ENCODE measurements around the gene MCM8. TPM values are rescaled to one million over a fixed set of nuclear protein-coding genes. Genes with fewer than 3 reads are reported as not detected.

MCM8 gene
- total and polyA plus RNA-seq, 2 experiments from 2014 or later = 1.5 to 7.7 TPM

DNA sequence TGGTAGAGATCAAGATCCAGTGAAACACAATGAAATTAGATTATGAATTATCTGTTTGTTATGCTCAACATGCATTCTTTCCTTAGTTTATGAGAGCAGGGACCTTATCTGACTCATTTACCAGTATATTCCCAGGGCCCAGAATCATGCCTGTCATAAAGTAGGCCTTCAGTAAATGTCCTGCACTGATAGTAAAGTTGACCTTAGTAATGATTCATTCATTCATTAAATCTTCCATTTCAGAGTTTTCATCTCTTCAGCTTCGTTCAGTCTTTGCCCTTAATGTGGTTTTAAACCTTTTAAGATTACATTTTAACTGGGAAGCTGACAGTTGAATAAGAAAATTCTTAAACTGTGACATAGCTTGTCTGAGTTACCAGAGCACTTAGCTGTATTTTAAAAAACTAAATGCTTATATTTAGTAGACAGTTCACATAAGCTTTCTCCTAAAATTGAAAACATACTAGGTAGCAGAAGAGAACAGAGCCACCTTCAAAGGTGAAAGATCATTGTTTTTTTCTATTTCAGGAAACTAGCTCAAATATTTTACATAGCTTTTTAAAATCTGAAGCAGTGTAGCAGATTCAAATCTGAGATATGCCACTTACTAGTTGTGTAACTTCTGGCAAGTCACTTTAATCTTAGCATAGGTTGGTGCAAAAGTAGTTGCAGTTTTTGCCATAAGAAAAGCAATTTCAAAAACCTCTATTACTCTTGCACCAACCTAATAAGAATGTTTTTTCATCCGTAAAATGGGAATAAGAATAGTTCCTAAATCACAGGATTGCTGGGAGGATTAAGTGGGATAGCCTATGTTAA is 41.4 kb downstream of the MCM8 start:
- H4K20me1 ChIP-seq (ENCODE audit: insufficient read depth) = no peaks in the 10 kb centered on the region
- H3K27ac ChIP-seq = peak overlapping the region; percentile 44
- H3K9ac ChIP-seq = peak overlapping the region; percentile 3; the same call in 1 of the 2 replicates
- H3K27me3 ChIP-seq (replicated peaks; ENCODE audit: insufficient read depth) = no peaks in the 10 kb centered on the region
- in situ Hi-C loops (cut with MboI) = no loop called here
- WGBS, 2 experiments (ENCODE audit: low coverage in 1 of 2, low lambda C conversion rate in 2 of 2, missing lambda C conversion rate in 2 of 2) = 50% methylated on average over 2 of the region's 2 CpGs
- H3K9me2 ChIP-seq (ENCODE audit: insufficient read depth) = no peaks in the 10 kb centered on the region
- TF ChIP-seq EZH2phosphoT487 (IDR thresholded peaks at IDR 0.05; ENCODE audit: insufficient read depth, low read depth) (no peak), EZH2 (IDR thresholded peaks at IDR 0.05; ENCODE audit: insufficient read depth, poor library complexity, severe bottlenecking) (no peak)
- DNase-seq = peak; percentile 67
- H3K4me2 ChIP-seq (ENCODE audit: unreplicated experiment) = no peak overlapping the region
- H3K36me3 ChIP-seq (ENCODE audit: low read depth) = no peaks in the 10 kb centered on the region
- H3K79me2 ChIP-seq (ENCODE audit: insufficient read depth) = no peaks in the 10 kb centered on the region
- no peaks in the 10 kb centered on the region for H3K9me3 ChIP-seq (ENCODE audit: low read depth)
- no peak overlapping the region for H3K4me3 ChIP-seq
- peaks cover 17% of the 10 kb centered on the region for H3K4me1 ChIP-seq (ENCODE audit: insufficient read depth)
- peak overlapping the region; percentile 10; the same call in 1 of the 2 replicates for H2AFZ ChIP-seq
- H3F3A ChIP-seq (ENCODE audit: insufficient read depth) = peaks cover 14% of the 10 kb centered on the region

DNA sequence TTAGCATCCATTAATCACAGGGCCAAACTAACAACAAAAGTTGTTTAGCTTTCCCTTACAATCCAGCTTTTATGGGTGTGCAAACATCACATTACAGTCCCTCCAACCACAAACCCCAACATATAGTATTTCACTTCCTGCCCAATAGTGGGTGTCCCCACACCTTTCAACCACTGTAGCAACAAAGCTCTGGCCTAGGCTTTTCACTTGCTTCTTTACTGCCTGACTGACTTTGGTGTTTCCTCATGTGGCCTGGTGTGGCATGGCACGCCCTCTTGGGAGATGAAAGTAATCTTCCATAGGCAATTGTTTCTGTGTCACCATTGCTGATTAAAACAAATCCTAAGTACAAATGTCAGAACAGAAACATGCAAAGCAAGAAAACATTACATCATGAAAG is 46.3 kb downstream of the MCM8 start:
- no peaks in the 10 kb centered on the region for H3K9me3 ChIP-seq (ENCODE audit: low read depth)
- H3K36me3 ChIP-seq (ENCODE audit: low read depth) = no peaks in the 10 kb centered on the region
- no peaks in the 10 kb centered on the region for H3K27me3 ChIP-seq (replicated peaks; ENCODE audit: insufficient read depth)
- H3F3A ChIP-seq (ENCODE audit: insufficient read depth) = peaks cover 4% of the 10 kb centered on the region; the same call in 1 of the 2 replicates
- H3K79me2 ChIP-seq (ENCODE audit: insufficient read depth) = no peaks in the 10 kb centered on the region
- TF ChIP-seq EZH2 (IDR thresholded peaks at IDR 0.05; ENCODE audit: insufficient read depth, poor library complexity, severe bottlenecking) = no peak
- TF ChIP-seq EZH2phosphoT487 (IDR thresholded peaks at IDR 0.05; ENCODE audit: insufficient read depth, low read depth) = no peak
- no peak for DNase-seq
- H3K9ac ChIP-seq = no peak overlapping the region
- no peaks in the 10 kb centered on the region for H4K20me1 ChIP-seq (ENCODE audit: insufficient read depth)
- 97 to 100% methylated on average over 1 of the region's 1 CpG for WGBS, 2 experiments (ENCODE audit: low coverage in 1 of 2, low lambda C conversion rate in 2 of 2, missing lambda C conversion rate in 2 of 2)
- H3K27ac ChIP-seq = no peak overlapping the region
- no peak overlapping the region for H3K4me2 ChIP-seq (ENCODE audit: unreplicated experiment)
- in situ Hi-C loops (cut with MboI) = no loop called here
- no peaks in the 10 kb centered on the region for H3K9me2 ChIP-seq (ENCODE audit: insufficient read depth)
- H2AFZ ChIP-seq = no peak overlapping the region
- peaks cover 10% of the 10 kb centered on the region for H3K4me1 ChIP-seq (ENCODE audit: insufficient read depth)
- no peak overlapping the region for H3K4me3 ChIP-seq

DNA sequence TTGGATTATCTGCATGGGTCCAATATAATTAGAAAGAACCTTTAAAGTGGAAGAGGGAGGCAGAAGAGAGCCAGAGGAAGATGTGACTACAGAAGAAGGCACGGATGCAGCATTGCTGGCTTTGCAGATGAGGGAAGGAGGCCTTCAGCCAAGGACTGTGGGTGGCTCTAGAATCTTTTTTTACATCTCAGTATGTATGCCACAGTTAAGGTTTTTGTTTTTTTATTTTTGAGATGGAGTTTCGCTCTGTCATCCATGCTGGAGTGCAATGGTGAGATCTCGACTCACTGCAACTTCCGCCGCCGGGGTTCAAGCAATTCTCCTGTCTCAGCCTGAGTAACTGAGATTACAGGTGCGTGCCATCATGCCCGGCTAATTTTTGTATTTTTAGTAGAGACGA is 49.3 kb downstream of the MCM8 start:
- H4K20me1 ChIP-seq (ENCODE audit: insufficient read depth) = no peaks in the 10 kb centered on the region
- no peaks in the 10 kb centered on the region for H3K27me3 ChIP-seq (replicated peaks; ENCODE audit: insufficient read depth)
- no peak for TF ChIP-seq EZH2phosphoT487 (IDR thresholded peaks at IDR 0.05; ENCODE audit: insufficient read depth, low read depth)
- no peak for TF ChIP-seq EZH2 (IDR thresholded peaks at IDR 0.05; ENCODE audit: insufficient read depth, poor library complexity, severe bottlenecking)
- H3K9me3 ChIP-seq (ENCODE audit: low read depth) = no peaks in the 10 kb centered on the region
- H3K9ac ChIP-seq = no peak overlapping the region
- no peak overlapping the region for H2AFZ ChIP-seq
- H3K4me2 ChIP-seq (ENCODE audit: unreplicated experiment) = no peak overlapping the region
- H3F3A ChIP-seq (ENCODE audit: insufficient read depth) = 0 out of 2 replicates have a peak, but pooled peaks cover 5% of the 10 kb centered on the region
- WGBS, 2 experiments (ENCODE audit: low coverage in 1 of 2, low lambda C conversion rate in 2 of 2, missing lambda C conversion rate in 2 of 2) = 94% methylated on average over 9 of the region's 9 CpGs
- no peaks in the 10 kb centered on the region for H3K79me2 ChIP-seq (ENCODE audit: insufficient read depth)
- H3K4me3 ChIP-seq = no peak overlapping the region
- no peak overlapping the region for H3K27ac ChIP-seq
- no peaks in the 10 kb centered on the region for H3K4me1 ChIP-seq (ENCODE audit: insufficient read depth)
- no peaks in the 10 kb centered on the region for H3K36me3 ChIP-seq (ENCODE audit: low read depth)
- no peak for DNase-seq
- in situ Hi-C loops (cut with MboI) = no loop called here
- H3K9me2 ChIP-seq (ENCODE audit: insufficient read depth) = no peaks in the 10 kb centered on the region

DNA sequence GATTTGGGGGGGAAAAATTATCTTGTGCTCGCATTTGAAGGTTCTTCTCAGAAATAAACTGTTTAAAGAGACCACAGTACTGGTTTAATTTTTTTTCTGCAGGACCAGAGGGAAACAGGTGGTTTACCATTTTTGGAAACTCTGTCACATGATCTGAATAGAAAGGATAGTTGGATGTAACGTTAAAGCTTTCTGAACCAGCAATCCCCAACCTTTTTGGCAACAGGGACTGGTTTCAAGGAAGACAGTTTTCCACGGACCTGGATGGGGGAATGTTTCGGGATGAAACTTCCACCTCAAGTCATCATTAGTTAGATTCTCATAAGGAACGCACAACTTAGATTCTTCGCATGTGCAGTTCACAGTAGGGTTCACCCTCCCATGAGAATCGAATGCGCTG is 50.4 kb downstream of the MCM8 start:
- WGBS, 2 experiments (ENCODE audit: low coverage in 1 of 2, low lambda C conversion rate in 2 of 2, missing lambda C conversion rate in 2 of 2) = 83 to 86% methylated on average over 8 of the region's 8 CpGs
- Histone ChIP-seq H3K9ac (no peak overlapping the region), H4K20me1 (ENCODE audit: insufficient read depth) (no peaks in the 10 kb centered on the region), H3K4me1 (ENCODE audit: insufficient read depth) (peaks cover 5% of the 10 kb centered on the region), H3K36me3 (ENCODE audit: low read depth) (no peaks in the 10 kb centered on the region), H3K9me3 (ENCODE audit: low read depth) (no peaks in the 10 kb centered on the region), H3K79me2 (ENCODE audit: insufficient read depth) (no peaks in the 10 kb centered on the region), H3K27ac (no peak overlapping the region), H3K4me2 (ENCODE audit: unreplicated experiment) (no peak overlapping the region), H3K4me3 (no peak overlapping the region), H3F3A (ENCODE audit: insufficient read depth) (0 out of 2 replicates have a peak, but pooled peaks cover 5% of the 10 kb centered on the region), H2AFZ (no peak overlapping the region), H3K9me2 (ENCODE audit: insufficient read depth) (no peaks in the 10 kb centered on the region), H3K27me3 (replicated peaks; ENCODE audit: insufficient read depth) (no peaks in the 10 kb centered on the region)
- TF ChIP-seq EZH2phosphoT487 (IDR thresholded peaks at IDR 0.05; ENCODE audit: insufficient read depth, low read depth) = no peak
- TF ChIP-seq EZH2 (IDR thresholded peaks at IDR 0.05; ENCODE audit: insufficient read depth, poor library complexity, severe bottlenecking) = no peak
- DNase-seq = no peak
- in situ Hi-C loops (cut with MboI) = no loop called here

Measured in GM23248 (cell line).